ENCODE measurements around the gene KAZALD1. TPM values are rescaled to one million over a fixed set of nuclear protein-coding genes. Genes with fewer than 3 reads are reported as not detected.
A peak's percentile ranks its signal among the peaks of the same experiment; 100 is the strongest.

KAZALD1 gene
- total RNA-seq, 1 experiment from 2014 or later = 16.0 TPM

- TF ChIP-seq TCF7L2 (IDR thresholded peaks at IDR 0.05; ENCODE audit: borderline replicate concordance, extremely low read depth, insufficient read depth, insufficient read length) = no peak
- no peak for TF ChIP-seq ELF1 (IDR thresholded peaks at IDR 0.05; ENCODE audit: borderline replicate concordance, low read depth)
- no peak for TF ChIP-seq SP1 (IDR thresholded peaks at IDR 0.05; ENCODE audit: low read depth)
- TF ChIP-seq SRF (IDR thresholded peaks at IDR 0.05; ENCODE audit: low read depth) = no peak
- no peak for TF ChIP-seq RAD21 (IDR thresholded peaks at IDR 0.05; ENCODE audit: low read depth)
- TF ChIP-seq ZNF274 (IDR thresholded peaks at IDR 0.05; ENCODE audit: low read depth, low read length) = no peak
- no peak for TF ChIP-seq YY1 (IDR thresholded peaks at IDR 0.05; ENCODE audit: extremely low read depth, insufficient replicate concordance, low read depth, low read length)
- no peak for TF ChIP-seq POLR2AphosphoS5 (IDR thresholded peaks at IDR 0.05; ENCODE audit: low read depth, low read length)
- TF ChIP-seq POLR2A (IDR thresholded peaks at IDR 0.05; ENCODE audit: borderline replicate concordance, extremely low read depth, insufficient read depth, insufficient read length) = no peak
- TF ChIP-seq EZH2phosphoT487 (IDR thresholded peaks at IDR 0.05; ENCODE audit: borderline replicate concordance) = no peak
- no peak for TF ChIP-seq ZFX (IDR thresholded peaks at IDR 0.05)
- no peak for TF ChIP-seq EGR1 (IDR thresholded peaks at IDR 0.05; ENCODE audit: low read depth)
- TF ChIP-seq ZBTB33 (IDR thresholded peaks at IDR 0.05; ENCODE audit: extremely low read depth, insufficient replicate concordance, low read length) = no peak
- TF ChIP-seq FOSL1 (IDR thresholded peaks at IDR 0.05; ENCODE audit: low read depth) = no peak
- no peak for TF ChIP-seq MAX (IDR thresholded peaks at IDR 0.05)
- TF ChIP-seq REST (IDR thresholded peaks at IDR 0.05; ENCODE audit: low read depth) = no peak
- no peak for TF ChIP-seq EZH2 (IDR thresholded peaks at IDR 0.05)
- Histone ChIP-seq H3K9ac (ENCODE audit: low read length) (peak overlapping the region; percentile 56; the same call in 1 of the 2 replicates), H3K27ac (ENCODE audit: low read depth, low read length) (no peak overlapping the region), H3K4me2 (ENCODE audit: low read length) (peak overlapping the region; percentile 65), H3K4me3 (replicated peaks in 1 of 2; ENCODE audit: low read depth in 1 of 2, low read length in 2 of 2) (peak overlapping the region in 1 of 2 experiments; percentile 38; a peak in 1 of 4 replicates), H3K79me2 (ENCODE audit: insufficient read depth, low read length) (no peaks in the 10 kb centered on the region), H3K4me1 (ENCODE audit: control insufficient read depth in 1 of 2, insufficient read depth in 2 of 2, low read length in 2 of 2) (peaks cover 3 to 24% of the 10 kb centered on the region in 2 experiments; a peak in 3 of 4 replicates), H2AFZ (ENCODE audit: low read depth, low read length, poor library complexity, severe bottlenecking) (peak overlapping the region; percentile 56), H3K36me3 (ENCODE audit: control insufficient read depth in 1 of 2, insufficient read depth in 2 of 2, low read length in 2 of 2) (no peaks in the 10 kb centered on the region), H4K20me1 (ENCODE audit: insufficient read depth) (no peaks in the 10 kb centered on the region), H3K27me3 (ENCODE audit: insufficient read depth, low read length) (no peaks in the 10 kb centered on the region), H3K9me3 (ENCODE audit: control insufficient read depth in 1 of 2, insufficient read depth in 1 of 2, low read depth in 1 of 2, low read length in 2 of 2) (no peaks in the 10 kb centered on the region), H3K9me2 (ENCODE audit: insufficient read depth) (no peaks in the 10 kb centered on the region)
- RAD21 ChIA-PET (ENCODE audit: low non-redundant PET in 1 of 2, low total read pairs in 2 of 2, uncharacterized antibody in 2 of 2, unreplicated experiment in 2 of 2) = interaction anchor here (0.6 to 2.0 kb wide), 8 partner anchors 20 to 123 kb away, joined by 3 to 9 read pairs (median 6); no protein-coding TSS in a partner anchor
- intact Hi-C loops (cut with micrococcal nuclease) = loop anchor here (2.0 to 10.0 kb wide), 3 partner anchors 47 to 675 kb away; partner anchors contain the start of genes PAX2 and SCD
- ATAC-seq (no peak), DNase-seq (ENCODE audit: low read depth, low spot score) (no peak)
- CTCF ChIA-PET = interaction anchor here (0.6 to 4.0 kb wide), 22 partner anchors 8 to 760 kb away, joined by 3 to 44 read pairs (median 6); partner anchors contain the start of genes KAZALD1, LZTS2, PDZD7 and SFXN3
- POLR2A ChIA-PET = interaction anchor here (0.8 to 1.5 kb wide), 3 partner anchors 12 to 48 kb away, joined by 3 to 5 read pairs (median 3); no protein-coding TSS in a partner anchor
- BruUV-seq (replicated peaks) = no TSS peak
These were observed 42.4 kb upstream of the KAZALD1 start for GRCh38 chr10:101019440-101019703.

All from HCT116 (cell line).